GM13977 (cell line): ENCODE data around the gene FBXO46.
"Not testable (repeated sequence)": the region's sequence is repeated elsewhere in the genome, so short reads cannot be mapped to it uniquely, and the experiment has no call there.

Experiments
- DNase-seq: peaks from one replicate; pipeline ENCODE4 v3.0.0; 2012; ENCODE audit warnings: low spot score
- in situ Hi-C: fragments of 300-500 bp; cut with MboI; formaldehyde crosslinking; loops from one replicate; pipeline ENCODE4 v1.12.0; 2022; ENCODE audit warnings: low sequenced_read_pairs, low pct_unique_long_range_greater_than_20kb, mixed read lengths, inconsistent platforms; ENCODE audit not compliant: unreplicated experiment
- TF ChIP-seq, protein P1 (sequence below): IDR thresholded peaks from 2 replicates; pipeline ENCODE4 v1.5.1; 2012; ENCODE audit warnings: mild to moderate bottlenecking, control low read depth; ENCODE audit not compliant: insufficient read depth; ENCODE audit errors: extremely low read depth, missing control alignments

Gene FBXO46

DNA sequence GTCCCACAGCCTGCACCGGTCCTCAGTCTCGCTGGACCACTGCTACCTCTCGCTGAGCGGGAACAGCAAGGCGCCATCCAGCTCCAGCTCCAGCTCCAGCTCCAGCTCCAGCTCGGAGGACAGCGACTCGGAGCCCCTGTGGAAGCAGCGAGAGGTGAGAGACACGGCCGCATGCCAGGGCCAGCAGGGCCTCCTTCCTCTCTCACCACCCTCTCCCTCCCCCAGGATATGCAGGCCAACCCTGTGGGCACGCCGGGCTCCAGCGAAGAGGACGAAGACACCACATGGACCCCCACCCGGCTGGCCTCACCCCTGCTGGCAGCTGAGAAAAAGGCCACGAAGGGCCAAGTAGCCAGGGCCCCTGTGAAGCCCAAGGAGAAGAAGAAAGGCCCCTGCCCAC is 31.0 kb upstream of the FBXO46 start:
- in situ Hi-C loops, result no loop called here
- TF ChIP-seq, protein P1, sequence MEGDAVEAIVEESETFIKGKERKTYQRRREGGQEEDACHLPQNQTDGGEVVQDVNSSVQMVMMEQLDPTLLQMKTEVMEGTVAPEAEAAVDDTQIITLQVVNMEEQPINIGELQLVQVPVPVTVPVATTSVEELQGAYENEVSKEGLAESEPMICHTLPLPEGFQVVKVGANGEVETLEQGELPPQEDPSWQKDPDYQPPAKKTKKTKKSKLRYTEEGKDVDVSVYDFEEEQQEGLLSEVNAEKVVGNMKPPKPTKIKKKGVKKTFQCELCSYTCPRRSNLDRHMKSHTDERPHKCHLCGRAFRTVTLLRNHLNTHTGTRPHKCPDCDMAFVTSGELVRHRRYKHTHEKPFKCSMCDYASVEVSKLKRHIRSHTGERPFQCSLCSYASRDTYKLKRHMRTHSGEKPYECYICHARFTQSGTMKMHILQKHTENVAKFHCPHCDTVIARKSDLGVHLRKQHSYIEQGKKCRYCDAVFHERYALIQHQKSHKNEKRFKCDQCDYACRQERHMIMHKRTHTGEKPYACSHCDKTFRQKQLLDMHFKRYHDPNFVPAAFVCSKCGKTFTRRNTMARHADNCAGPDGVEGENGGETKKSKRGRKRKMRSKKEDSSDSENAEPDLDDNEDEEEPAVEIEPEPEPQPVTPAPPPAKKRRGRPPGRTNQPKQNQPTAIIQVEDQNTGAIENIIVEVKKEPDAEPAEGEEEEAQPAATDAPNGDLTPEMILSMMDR, result no peak
- DNase-seq, result no peak

DNA sequence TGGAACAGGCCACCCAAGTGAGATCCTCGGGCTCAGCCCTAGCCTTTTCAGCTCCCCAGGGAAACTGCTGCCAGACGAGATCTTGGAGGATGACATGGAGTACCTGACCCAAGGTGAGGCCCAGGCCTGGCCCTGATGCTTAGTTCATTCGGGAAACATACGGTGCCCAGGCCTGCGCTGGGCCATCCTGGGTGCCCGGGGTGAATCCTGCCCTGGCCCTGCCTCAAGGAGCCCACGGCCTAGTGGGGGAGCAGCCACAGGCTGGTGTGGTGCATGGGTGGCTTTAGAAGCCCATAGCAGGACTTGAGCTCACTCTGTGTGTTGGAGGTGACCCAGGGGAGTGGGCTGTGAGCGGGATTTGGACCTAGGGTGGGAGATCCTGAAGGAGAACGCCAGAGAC is 28.2 kb upstream of the FBXO46 start:
- in situ Hi-C loops, result no loop called here
- DNase-seq, result no peak
- TF ChIP-seq, protein P1, result no peak

DNA sequence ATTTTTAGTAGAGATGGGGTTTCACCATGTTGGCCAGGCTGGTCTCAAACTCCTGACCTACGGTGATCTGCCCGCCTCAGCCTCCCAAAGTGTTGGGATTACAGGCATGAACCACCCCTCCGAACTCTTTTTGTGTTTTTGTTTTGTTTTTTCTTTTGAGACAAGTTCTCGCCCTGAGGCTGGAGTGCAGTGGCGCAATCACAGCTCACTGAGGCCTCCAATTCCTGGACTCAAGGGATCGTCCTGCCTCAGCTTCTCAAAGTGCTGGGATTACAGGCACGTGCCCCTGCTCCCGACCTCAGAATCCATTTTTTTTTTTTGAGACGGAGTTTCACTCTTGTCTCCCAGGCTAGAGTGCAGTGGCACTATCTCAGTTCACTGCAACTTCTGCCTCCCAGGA is 27.0 kb upstream of the FBXO46 start:
- TF ChIP-seq, protein P1, result no peak
- in situ Hi-C loops, result no loop called here
- DNase-seq, result no peak

DNA sequence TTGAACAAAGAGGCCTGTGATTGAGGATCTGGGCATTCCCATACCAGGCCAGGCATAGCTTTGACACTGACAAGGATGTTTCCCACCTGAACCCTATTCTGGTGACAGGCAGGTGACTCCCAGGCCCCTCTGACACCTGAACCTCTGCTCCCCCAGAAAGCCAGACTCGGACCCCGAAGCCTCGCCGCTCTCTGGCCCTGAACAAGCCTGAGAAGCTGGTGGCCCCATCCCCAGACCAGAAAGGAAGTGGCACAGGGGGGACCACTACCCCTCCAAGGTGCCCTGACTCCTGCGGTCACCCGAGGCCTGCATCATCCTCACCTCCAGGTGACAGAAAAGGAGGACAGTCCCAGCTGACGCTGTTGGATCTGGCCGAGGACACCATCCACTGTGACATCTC is 23.6 kb upstream of the FBXO46 start:
- in situ Hi-C loops, result no loop called here
- TF ChIP-seq, protein P1, result no peak
- no peak for DNase-seq

DNA sequence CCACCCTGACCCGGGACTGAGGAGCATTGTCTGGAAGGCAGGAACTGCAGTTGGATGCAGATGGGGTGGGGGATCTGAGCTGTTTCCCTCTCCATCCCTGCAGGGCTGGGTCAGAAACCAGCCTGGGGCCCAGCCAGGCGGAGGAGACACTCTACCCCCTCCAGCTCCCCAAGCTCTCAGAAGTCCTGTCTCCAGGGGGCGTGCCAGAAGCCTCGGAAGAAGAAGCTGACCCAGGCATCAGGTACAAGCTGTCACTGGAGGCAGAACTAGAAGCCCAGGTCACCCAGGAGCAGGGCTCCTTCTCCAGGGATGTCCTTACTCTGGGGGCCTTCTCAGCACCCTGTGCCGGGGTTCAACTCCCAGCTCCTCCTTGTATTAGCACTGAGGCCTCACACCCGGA is 22.9 kb upstream of the FBXO46 start:
- DNase-seq, result no peak
- in situ Hi-C loops, result no loop called here
- TF ChIP-seq, protein P1, result peak; percentile 9

DNA sequence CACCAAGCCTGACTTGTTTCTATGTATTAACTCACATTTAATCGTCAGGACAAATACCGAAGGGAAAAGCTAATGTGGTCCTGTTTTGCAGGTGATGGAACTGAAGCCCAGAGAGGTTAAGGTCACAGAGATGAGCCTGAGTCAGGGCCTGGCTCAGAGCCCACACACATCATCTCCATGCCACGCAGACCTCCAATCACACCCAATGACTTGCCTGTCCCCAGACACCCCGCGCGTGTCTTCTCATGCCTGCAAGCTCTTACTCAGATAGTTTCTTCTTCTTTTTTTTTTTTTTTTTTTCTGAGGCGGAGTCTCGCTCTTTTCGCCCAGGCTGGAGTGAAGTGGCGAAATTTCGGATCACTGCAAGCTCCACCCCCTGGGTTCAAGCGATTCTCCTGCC is 21.9 kb upstream of the FBXO46 start:
- TF ChIP-seq, protein P1, result no peak
- in situ Hi-C loops, result no loop called here
- no peak for DNase-seq

DNA sequence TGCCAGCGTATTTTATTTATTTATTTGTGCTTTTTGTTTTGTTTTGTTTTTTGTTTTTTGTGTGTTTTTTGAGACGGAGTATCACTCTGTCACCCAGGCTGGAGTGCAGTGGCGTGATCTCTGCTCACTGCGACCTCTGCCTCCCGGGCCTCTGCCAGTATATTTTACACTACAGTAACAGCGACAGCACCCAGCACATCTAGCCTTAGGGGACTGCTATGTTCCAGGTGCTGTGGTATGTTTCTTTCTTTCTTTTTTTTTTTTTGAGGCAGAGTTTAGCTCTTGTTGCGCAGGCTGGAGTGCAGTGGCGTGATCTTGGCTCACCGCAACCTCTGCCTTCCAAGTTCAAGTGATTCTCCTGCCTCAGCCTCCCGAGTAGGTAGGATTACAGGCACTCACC is 20.8 kb upstream of the FBXO46 start:
- in situ Hi-C loops, DNase-seq: not testable (repeated sequence)

DNA sequence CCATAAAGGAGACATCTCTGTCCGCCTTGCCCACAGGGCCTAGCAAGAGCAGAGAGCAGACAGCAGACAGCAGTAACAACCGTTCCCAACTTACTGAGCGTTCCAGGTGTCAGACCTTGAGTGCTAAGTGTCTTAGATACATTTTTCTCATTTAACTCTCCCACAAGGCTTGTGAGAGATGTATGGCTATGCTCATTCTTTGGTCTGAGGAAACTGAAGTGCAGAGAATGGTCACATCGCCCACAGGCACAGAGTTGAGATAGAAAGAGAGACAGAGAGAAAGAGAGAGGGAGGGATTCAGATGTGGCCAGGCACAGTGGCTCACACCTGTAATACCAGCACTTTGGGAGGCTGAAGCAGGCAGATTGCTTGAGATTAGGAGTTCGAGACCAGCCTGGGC is 16.8 kb upstream of the FBXO46 start:
- TF ChIP-seq, protein P1, result no peak
- DNase-seq, result no peak
- in situ Hi-C loops, result no loop called here
